Epithelial cell of umbilical artery (primary cell): ENCODE data around the gene COL8A2. TPM values are rescaled to one million over a fixed set of nuclear protein-coding genes. Genes with fewer than 3 reads are reported as not detected.

Experiments
- total RNA-seq: library from RNA; depleted of rRNA; stranded (reverse); fragments of >200 nt; gene quantifications from 2 replicates; pipeline ENCODE4 v1.2.3, GENCODE V29; 2014

The COL8A2 gene
- under 0.01 and 0.76 TPM in 2 replicates for total RNA-seq

GRCh38 chr1:36125129-36125991, at the start of gene COL8A2:
Gene COL8A2 (minus strand): TSS chr1:36125222. CDS start chr1:36100242, 24,980 bp downstream.

DNA sequence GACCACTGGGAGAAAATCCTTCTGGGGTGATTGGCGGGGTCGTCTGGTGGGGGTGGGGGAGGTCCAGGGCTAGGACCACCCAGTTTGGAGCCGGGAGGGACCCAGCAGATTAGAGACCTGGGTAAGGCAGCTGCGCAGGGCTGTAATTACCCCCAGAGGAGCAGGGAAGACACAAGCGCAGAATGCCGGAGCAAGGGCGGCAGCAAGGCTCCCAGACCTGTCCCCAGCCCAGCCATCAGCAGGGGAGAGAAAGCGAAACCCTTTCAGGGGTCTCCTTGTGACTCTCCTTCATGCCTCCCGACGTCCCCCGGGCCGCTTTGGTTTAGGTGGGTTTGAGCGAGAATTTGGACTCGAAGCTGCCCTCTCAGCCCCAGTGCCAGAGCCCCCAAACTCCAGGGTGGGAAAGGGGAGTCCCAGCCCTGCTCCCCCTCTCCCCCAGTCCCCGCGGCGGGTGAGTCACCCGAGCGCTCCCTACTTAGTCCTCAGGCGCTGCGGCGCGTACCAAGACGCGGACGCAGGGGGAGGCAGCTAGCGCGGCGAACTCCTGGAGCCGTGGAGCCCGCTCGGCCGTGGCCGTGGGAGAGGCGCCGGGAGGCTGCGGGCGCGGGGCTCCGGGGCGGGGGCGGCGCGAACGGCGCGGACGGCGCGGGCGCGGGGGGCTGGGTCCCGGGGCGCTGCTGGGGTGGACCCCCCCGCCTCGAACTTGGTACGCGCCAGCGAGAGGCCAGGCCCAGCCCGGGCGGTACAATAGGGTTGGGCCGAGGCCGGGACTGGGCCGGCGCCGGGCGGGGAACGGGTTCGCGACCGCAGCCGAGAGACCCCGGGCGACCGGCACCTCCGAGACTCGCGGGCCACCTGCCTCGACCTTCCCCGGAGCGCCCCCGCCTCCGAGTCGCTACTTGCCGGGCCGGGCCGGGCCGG, 30.6 kb upstream of the COL8A2 start, which contains the start of gene MAP7D1:
Gene MAP7D1 (plus strand): TSS at position 753 of the 921 bp plus-strand sequence. CDS start 258 bp downstream, outside the sequence.

GRCh38 chr1:36149237-36149972, 24.4 kb upstream of the COL8A2 start, which contains the start of gene TRAPPC3:
Gene TRAPPC3 (minus strand): TSS chr1:36149486. CDS start chr1:36149378, 108 bp downstream.

GRCh38 chr1:36088577-36089392, 36.2 kb downstream of the COL8A2 start, which contains the start of gene ADPRS:
Gene ADPRS (plus strand): TSS chr1:36088892. CDS start chr1:36088905, 13 bp downstream.

GRCh38 chr1:36083635-36084496, 41.2 kb downstream of the COL8A2 start, which contains the start of gene TEKT2:
Gene TEKT2 (plus strand): TSS chr1:36084094. CDS start chr1:36084922, 828 bp downstream.

Other genes with a start within 250 kb of the COL8A2 start
- gene AGO1, start 242.0 kb downstream of the COL8A2 start, total RNA-seq: 7.4 and 9.1 TPM in 2 replicates
- 6.2 and 10.9 TPM in 2 replicates for gene AGO3, start 194.1 kb downstream of the COL8A2 start, total RNA-seq
- gene TEKT2, start 41.1 kb downstream of the COL8A2 start, total RNA-seq: 0.15 and 0.32 TPM in 2 replicates
- 39.3 and 42.2 TPM in 2 replicates for gene ADPRS, start 36.3 kb downstream of the COL8A2 start, total RNA-seq
- gene TRAPPC3, start 24.3 kb upstream of the COL8A2 start, total RNA-seq: 146 and 167 TPM in 2 replicates
- 62.4 and 93.2 TPM in 2 replicates for gene MAP7D1, start 30.9 kb upstream of the COL8A2 start, total RNA-seq
- 95.2 and 127 TPM in 2 replicates for gene THRAP3, start 99.2 kb upstream of the COL8A2 start, total RNA-seq
- 0.91 and 0.97 TPM in 2 replicates for gene SH3D21, start 181.1 kb upstream of the COL8A2 start, total RNA-seq
- 170 and 275 TPM in 2 replicates for gene EVA1B, start 198.4 kb upstream of the COL8A2 start, total RNA-seq